ENCODE measurements around the gene NEB. TPM values are rescaled to one million over a fixed set of nuclear protein-coding genes. Genes with fewer than 3 reads are reported as not detected.
"Not testable (repeated sequence)": the region's sequence is repeated elsewhere in the genome, so short reads cannot be mapped to it uniquely, and the experiment has no call there.

Gene NEB
- polyA plus RNA-seq, 1 of the 3 experiments (the other 2 are of a cell fraction): 0.02 TPM

DNA sequence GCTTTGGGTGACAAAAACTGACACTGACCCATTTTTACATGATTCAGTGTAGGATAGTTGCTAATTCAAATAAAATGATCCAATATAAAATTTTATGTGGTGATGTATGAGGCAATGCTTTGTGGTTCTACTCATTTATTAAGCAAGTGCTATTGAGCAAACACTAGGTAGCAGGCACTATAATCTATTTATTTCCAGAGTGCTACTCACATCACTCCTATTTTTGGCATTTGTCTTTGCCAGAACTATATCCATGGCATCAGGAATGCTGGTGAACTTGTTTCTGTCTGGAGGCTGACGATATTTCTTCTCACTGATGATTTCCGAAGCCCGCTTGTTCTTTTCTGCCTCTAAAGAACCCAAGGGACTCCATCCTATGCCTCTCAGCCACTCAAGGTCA, 84.3 kb downstream of the NEB start (continued):
- TF ChIP-seq, protein P1, sequence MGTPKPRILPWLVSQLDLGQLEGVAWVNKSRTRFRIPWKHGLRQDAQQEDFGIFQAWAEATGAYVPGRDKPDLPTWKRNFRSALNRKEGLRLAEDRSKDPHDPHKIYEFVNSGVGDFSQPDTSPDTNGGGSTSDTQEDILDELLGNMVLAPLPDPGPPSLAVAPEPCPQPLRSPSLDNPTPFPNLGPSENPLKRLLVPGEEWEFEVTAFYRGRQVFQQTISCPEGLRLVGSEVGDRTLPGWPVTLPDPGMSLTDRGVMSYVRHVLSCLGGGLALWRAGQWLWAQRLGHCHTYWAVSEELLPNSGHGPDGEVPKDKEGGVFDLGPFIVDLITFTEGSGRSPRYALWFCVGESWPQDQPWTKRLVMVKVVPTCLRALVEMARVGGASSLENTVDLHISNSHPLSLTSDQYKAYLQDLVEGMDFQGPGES (IDR thresholded peaks at IDR 0.05; ENCODE audit: low read depth, low read length): no peak
- TF ChIP-seq NFIC (IDR thresholded peaks at IDR 0.05; ENCODE audit: borderline replicate concordance): no peak
- TF ChIP-seq NRF1 (IDR thresholded peaks at IDR 0.05; ENCODE audit: low read depth, low read length): no peak
- TF ChIP-seq CHD2 (IDR thresholded peaks at IDR 0.05; ENCODE audit: low read length, partially characterized antibody): no peak

DNA sequence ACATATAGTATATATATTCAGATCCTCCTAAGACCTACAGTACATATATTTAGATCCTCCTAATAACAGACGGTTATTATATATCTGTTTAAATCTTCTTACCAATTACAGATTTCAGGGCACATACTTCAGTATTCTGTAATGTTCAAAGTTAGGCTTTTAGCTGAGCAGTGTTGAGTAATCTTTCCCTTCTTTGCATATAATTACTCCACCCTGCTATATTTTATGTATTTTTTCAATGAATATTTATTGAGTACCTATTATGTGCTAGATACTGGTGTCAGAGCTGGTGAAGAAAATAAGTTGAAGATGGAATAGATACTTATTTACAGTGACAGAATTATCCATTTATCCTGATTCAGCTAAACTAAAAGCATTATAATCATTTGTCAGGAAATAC, 84.9 kb downstream of the NEB start:
- Histone ChIP-seq H3K27ac (ENCODE audit: low read depth in 2 of 2, low read length in 1 of 2) (no peak overlapping the region), H4K20me1 (ENCODE audit: insufficient read depth) (no peaks in the 10 kb centered on the region), H3K9me2 (no peaks in the 10 kb centered on the region), H3K4me2 (no peak overlapping the region), H3K9ac (no peak overlapping the region), H3F3A (replicated peaks; ENCODE audit: insufficient read depth) (no peaks in the 10 kb centered on the region), H3K27me3 (ENCODE audit: insufficient read depth) (no peaks in the 10 kb centered on the region), H3K79me2 (ENCODE audit: insufficient read depth) (no peaks in the 10 kb centered on the region), H3K4me3 (ENCODE audit: low read depth in 2 of 2, low read length in 1 of 2) (no peak overlapping the region), H2AFZ (ENCODE audit: low read depth) (no peak overlapping the region), H3K4me1 (ENCODE audit: control insufficient read depth in 1 of 2, insufficient read depth in 2 of 2, low read depth in 1 of 2, low read length in 1 of 2) (no peaks in the 10 kb centered on the region), H3K36me3 (replicated peaks in 1 of 2; ENCODE audit: control insufficient read depth in 1 of 2, insufficient read depth in 2 of 2, low read length in 1 of 2) (no peaks in the 10 kb centered on the region), H3K9me3 (no peaks in the 10 kb centered on the region)
- CTCF ChIA-PET: interaction anchor here (1.5 to 1.8 kb wide), 2 partner anchors 10 to 12 kb away, joined by 3 to 4 read pairs; no protein-coding TSS in a partner anchor
- POLR2A ChIA-PET: no interaction called here
- 53% methylated on average over 1 of the region's 1 CpG for WGBS (ENCODE audit: low lambda C conversion rate)
- DNase-seq: no peak
- no peak for TF ChIP-seq SIN3A (IDR thresholded peaks at IDR 0.05; ENCODE audit: borderline replicate concordance, low read depth, low read length)
- TF ChIP-seq CHD2 (IDR thresholded peaks at IDR 0.05; ENCODE audit: low read length, partially characterized antibody): no peak
- no peak for TF ChIP-seq TAF1 (IDR thresholded peaks at IDR 0.05; ENCODE audit: borderline replicate concordance, low read depth, low read length)
- TF ChIP-seq EZH2phosphoT487 (IDR thresholded peaks at IDR 0.05; ENCODE audit: borderline replicate concordance, low read depth): no peak

DNA sequence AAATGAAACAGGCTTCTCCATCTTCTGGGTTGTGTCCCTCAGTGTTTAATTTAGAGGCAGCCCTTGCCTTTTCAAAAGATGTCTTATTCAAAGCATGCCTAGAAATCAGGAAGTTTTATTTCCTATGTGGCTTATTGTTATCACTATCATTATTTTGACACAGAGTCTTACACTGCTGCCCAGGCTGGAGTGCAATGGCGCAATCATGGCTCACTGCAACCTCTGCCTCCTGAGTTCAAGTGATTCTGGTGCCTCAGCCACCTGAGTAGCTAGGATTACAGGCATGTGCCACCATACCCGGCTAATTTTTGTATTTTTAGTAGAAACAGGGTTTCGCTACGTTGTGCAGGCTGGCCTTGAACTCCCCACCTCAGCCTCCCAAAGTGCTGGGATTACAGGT, 87.8 kb downstream of the NEB start:
- H3F3A ChIP-seq (replicated peaks; ENCODE audit: insufficient read depth); H2AFZ ChIP-seq (ENCODE audit: low read depth); H3K4me3 ChIP-seq (ENCODE audit: low read depth in 2 of 2, low read length in 1 of 2); H3K79me2 ChIP-seq (ENCODE audit: insufficient read depth); H3K27me3 ChIP-seq (ENCODE audit: insufficient read depth); H4K20me1 ChIP-seq (ENCODE audit: insufficient read depth); POLR2A ChIA-PET; H3K27ac ChIP-seq (ENCODE audit: low read depth in 2 of 2, low read length in 1 of 2); H3K9me3 ChIP-seq; H3K9me2 ChIP-seq; H3K9ac ChIP-seq; H3K4me2 ChIP-seq; H3K36me3 ChIP-seq (replicated peaks in 1 of 2; ENCODE audit: control insufficient read depth in 1 of 2, insufficient read depth in 2 of 2, low read length in 1 of 2); DNase-seq; H3K4me1 ChIP-seq (ENCODE audit: control insufficient read depth in 1 of 2, insufficient read depth in 2 of 2, low read depth in 1 of 2, low read length in 1 of 2): not testable (repeated sequence)
- CTCF ChIA-PET: interaction anchor here (1.8 kb wide), 1 partner anchor 379 kb away, joined by 4 read pairs; no protein-coding TSS in a partner anchor
- 36% methylated on average over 2 of the region's 4 CpGs for WGBS (ENCODE audit: low lambda C conversion rate)

DNA sequence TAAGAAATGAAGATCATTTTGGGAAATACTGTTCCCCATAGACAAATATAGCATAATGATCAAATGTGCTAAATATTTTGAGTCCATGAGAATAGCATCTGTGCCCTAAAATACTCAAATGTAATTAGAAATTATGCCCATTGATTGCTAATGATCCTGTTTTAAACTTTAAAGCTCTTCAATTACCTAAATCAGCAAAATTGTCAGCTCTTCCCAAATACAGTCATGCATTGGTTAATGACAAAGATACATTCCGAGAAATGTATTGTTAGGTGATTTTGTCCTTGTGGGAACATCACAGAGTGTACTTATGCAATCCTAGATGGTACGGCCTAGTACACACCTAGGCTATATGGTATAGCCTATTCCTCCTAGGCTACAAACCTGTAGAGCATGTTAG, 89.7 kb downstream of the NEB start:
- Histone ChIP-seq H3K79me2 (ENCODE audit: insufficient read depth) (no peaks in the 10 kb centered on the region), H3K27me3 (ENCODE audit: insufficient read depth) (no peaks in the 10 kb centered on the region), H3K27ac (ENCODE audit: low read depth in 2 of 2, low read length in 1 of 2) (no peak overlapping the region), H3K9ac (no peak overlapping the region), H3K9me2 (no peaks in the 10 kb centered on the region), H3K4me3 (ENCODE audit: low read depth in 2 of 2, low read length in 1 of 2) (no peak overlapping the region), H3K4me1 (ENCODE audit: control insufficient read depth in 1 of 2, insufficient read depth in 2 of 2, low read depth in 1 of 2, low read length in 1 of 2) (no peaks in the 10 kb centered on the region), H3K36me3 (replicated peaks in 1 of 2; ENCODE audit: control insufficient read depth in 1 of 2, insufficient read depth in 2 of 2, low read length in 1 of 2) (no peaks in the 10 kb centered on the region), H2AFZ (ENCODE audit: low read depth) (no peak overlapping the region), H3K4me2 (no peak overlapping the region), H3K9me3 (no peaks in the 10 kb centered on the region), H3F3A (replicated peaks; ENCODE audit: insufficient read depth) (no peaks in the 10 kb centered on the region), H4K20me1 (ENCODE audit: insufficient read depth) (no peaks in the 10 kb centered on the region)
- POLR2A ChIA-PET: no interaction called here
- CTCF ChIA-PET: no interaction called here
- 50% methylated on average over 2 of the region's 2 CpGs for WGBS (ENCODE audit: low lambda C conversion rate)
- TF ChIP-seq JUND (IDR thresholded peaks at IDR 0.05) (no peak), EZH2phosphoT487 (IDR thresholded peaks at IDR 0.05; ENCODE audit: borderline replicate concordance, low read depth) (no peak), SIN3A (IDR thresholded peaks at IDR 0.05; ENCODE audit: borderline replicate concordance, low read depth, low read length) (no peak), TAF1 (IDR thresholded peaks at IDR 0.05; ENCODE audit: borderline replicate concordance, low read depth, low read length) (no peak), TCF12 (IDR thresholded peaks at IDR 0.05) (no peak), MEF2A (IDR thresholded peaks at IDR 0.05; ENCODE audit: borderline replicate concordance, low read depth) (no peak)
- TF ChIP-seq, protein P2, sequence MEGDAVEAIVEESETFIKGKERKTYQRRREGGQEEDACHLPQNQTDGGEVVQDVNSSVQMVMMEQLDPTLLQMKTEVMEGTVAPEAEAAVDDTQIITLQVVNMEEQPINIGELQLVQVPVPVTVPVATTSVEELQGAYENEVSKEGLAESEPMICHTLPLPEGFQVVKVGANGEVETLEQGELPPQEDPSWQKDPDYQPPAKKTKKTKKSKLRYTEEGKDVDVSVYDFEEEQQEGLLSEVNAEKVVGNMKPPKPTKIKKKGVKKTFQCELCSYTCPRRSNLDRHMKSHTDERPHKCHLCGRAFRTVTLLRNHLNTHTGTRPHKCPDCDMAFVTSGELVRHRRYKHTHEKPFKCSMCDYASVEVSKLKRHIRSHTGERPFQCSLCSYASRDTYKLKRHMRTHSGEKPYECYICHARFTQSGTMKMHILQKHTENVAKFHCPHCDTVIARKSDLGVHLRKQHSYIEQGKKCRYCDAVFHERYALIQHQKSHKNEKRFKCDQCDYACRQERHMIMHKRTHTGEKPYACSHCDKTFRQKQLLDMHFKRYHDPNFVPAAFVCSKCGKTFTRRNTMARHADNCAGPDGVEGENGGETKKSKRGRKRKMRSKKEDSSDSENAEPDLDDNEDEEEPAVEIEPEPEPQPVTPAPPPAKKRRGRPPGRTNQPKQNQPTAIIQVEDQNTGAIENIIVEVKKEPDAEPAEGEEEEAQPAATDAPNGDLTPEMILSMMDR (IDR thresholded peaks at IDR 0.05): no peak
- no peak for DNase-seq

DNA sequence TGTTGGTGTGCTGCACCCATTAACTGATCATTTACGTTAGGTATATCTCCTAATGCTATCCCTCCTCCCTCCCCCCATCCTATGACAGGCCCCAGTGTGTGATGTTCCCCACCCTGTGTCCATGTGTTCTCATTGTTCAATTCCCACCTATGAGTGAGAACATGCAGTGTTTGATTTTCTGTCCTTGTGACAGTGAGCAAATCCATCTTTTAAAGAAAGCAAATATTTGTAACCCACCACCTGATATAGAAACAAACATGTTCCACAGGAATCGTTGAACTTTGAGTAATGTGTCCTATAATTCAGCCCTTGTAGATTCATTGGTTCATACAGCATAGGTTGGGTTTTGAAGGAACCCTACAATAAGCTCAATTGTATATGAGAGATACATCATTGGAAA, 92.4 kb downstream of the NEB start:
- H3K9me3 ChIP-seq; H3K4me1 ChIP-seq (ENCODE audit: control insufficient read depth in 1 of 2, insufficient read depth in 2 of 2, low read depth in 1 of 2, low read length in 1 of 2); H3K4me3 ChIP-seq (ENCODE audit: low read depth in 2 of 2, low read length in 1 of 2); H3K79me2 ChIP-seq (ENCODE audit: insufficient read depth); H3K36me3 ChIP-seq (replicated peaks in 1 of 2; ENCODE audit: control insufficient read depth in 1 of 2, insufficient read depth in 2 of 2, low read length in 1 of 2); H3F3A ChIP-seq (replicated peaks; ENCODE audit: insufficient read depth); H4K20me1 ChIP-seq (ENCODE audit: insufficient read depth); H3K9ac ChIP-seq; H3K9me2 ChIP-seq; H2AFZ ChIP-seq (ENCODE audit: low read depth); H3K4me2 ChIP-seq; H3K27me3 ChIP-seq (ENCODE audit: insufficient read depth); POLR2A ChIA-PET; DNase-seq; H3K27ac ChIP-seq (ENCODE audit: low read depth in 2 of 2, low read length in 1 of 2): not testable (repeated sequence)
- CTCF ChIA-PET: interaction anchor here (1.5 to 1.8 kb wide), 2 partner anchors 8 to 10 kb away, joined by 3 to 5 read pairs; no protein-coding TSS in a partner anchor
- WGBS (ENCODE audit: low lambda C conversion rate): 48% methylated on average over 2 of the region's 2 CpGs

All from SK-N-SH (cell line).